GM10266 (cell line): ENCODE results near the gene SFXN2.
"Not testable (repeated sequence)": the region's sequence is repeated elsewhere in the genome, so short reads cannot be mapped to it uniquely, and the experiment has no call there.

ENCODE experiments used
- DNase-seq: peaks from one replicate; pipeline ENCODE4 v3.0.0; 2012; ENCODE audit errors: extremely low spot score
- CTCF ChIP-seq: IDR thresholded peaks from 2 replicates; pipeline ENCODE4 v1.5.1; 2012; ENCODE audit warnings: mild to moderate bottlenecking, low read depth; ENCODE audit not compliant: control insufficient read depth, insufficient read depth; ENCODE audit errors: missing control alignments

Gene SFXN2

GRCh38 chr10:102682981-102683380 lies 31.5 kb upstream of the SFXN2 start:
- no peak for TF ChIP-seq CTCF
- DNase-seq: no peak

- no peak for DNase-seq
- no peak for TF ChIP-seq CTCF
Observed at GRCh38 chr10:102683736-102684135, 30.7 kb upstream of the SFXN2 start.

DNA sequence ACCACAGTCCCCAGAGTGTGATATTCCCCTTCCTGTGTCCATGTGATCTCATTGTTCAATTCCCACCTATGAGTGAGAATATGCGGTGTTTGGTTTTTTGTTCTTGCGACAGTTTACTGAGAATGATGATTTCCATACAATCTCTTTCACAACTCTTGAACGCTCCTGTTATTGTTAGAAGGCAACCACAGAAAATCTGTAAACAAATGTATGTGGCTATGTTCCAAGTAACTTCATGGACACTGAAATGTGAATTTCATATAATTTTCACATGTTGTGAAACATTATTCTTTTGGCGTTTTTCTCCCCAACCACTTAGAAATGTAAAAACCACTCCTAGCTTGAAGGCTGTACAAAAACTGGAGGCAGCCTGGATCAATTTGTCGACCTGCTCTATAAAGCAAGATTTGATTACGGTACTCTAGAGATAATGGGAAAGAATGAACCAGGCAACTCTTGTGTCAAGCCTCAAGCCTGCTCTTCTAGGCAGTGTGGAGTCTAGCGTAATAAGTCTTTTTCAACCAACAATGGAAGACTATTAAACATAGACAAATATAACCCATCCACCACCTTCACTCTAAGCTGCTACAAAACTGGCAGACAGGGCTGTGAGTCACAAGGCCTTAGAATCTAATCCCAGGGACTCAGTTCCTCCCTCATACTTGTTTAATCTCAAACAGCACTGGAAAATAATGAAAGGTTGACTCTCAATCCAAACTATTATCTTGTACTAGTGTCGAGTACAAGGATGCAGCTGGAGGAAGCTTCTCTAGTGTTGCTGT lies 23.0 kb upstream of the SFXN2 start:
- DNase-seq: no peak
- TF ChIP-seq CTCF: no peak

DNA sequence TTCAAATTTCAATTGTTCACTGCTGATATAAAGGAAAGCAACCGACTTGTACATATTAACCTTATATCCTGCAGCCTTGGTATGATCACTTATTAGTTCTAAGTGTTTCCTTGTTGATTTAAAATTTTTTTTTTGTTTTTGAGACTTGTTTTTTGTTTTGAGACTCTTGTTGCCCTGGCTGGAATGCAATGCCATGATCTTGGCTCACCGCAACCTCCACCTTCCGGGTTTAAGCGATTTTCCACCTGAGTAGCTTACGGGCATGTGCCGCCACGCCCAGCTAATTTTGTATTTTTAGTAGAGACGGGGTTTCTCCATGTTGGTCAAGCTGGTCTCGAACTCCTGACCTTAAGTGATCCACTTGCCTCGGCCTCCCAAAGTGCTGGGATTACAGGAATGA lies 19.0 kb upstream of the SFXN2 start:
- DNase-seq: not testable (repeated sequence)

- no peak for TF ChIP-seq CTCF
Observed at GRCh38 chr10:102696736-102697135, 17.7 kb upstream of the SFXN2 start.

GRCh38 chr10:102698894-102699293 lies 15.5 kb upstream of the SFXN2 start:
- TF ChIP-seq CTCF: no peak
- DNase-seq: no peak

More at GRCh38 chr10:102696736-102697135, 17.7 kb upstream of the SFXN2 start:
- no peak for DNase-seq

- no peak for DNase-seq
- no peak for TF ChIP-seq CTCF
Observed at GRCh38 chr10:102701272-102701671, 13.2 kb upstream of the SFXN2 start.

DNA sequence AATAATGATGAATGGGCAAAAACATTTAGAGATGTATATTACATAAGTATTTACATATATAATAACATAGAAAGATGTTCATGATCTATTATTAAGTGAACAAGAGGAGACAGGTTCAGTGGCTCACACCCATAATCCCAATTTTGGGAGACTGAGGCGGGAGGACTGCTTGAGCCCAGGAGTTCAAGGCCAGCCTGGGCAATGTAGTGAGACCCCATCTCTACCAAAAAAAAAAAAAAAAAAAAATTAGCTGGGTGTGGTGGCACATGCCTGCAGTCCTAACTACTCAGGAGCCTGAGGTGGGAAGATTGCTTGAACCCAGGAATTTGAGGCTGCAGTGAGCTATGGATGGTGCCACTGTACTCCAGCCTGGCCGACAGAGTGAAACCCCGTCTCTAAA lies 12.6 kb upstream of the SFXN2 start:
- TF ChIP-seq CTCF: no peak
- no peak for DNase-seq
